Thoracic aorta (tissue), 2 donors: ENCODE measurements around the gene VIPR2. TPM values are rescaled to one million over a fixed set of nuclear protein-coding genes. Genes with fewer than 3 reads are reported as not detected.

Experiments
- ATAC-seq: fragments of 150-250 bp; one replicate; pipeline ENCODE4 v1.8.0; 2017; ENCODE audit warnings: low read depth; ENCODE audit not compliant: insufficient number of reproducible peaks, low FRiP score
- DNase-seq: peaks from one replicate; pipeline ENCODE4 v3.0.0-alpha.2; 2020; ENCODE audit warnings: low spot score
- H3K27ac ChIP-seq, 2 donors: fragments of 200-600 bp; sonication (generic); 1 replicate in 1 of 2; 2 replicates in 1 of 2; pipeline ENCODE4 v1.5.1; 2016; ENCODE audit warnings: mild to moderate bottlenecking in 2 of 2, moderate library complexity in 2 of 2
- H3K27me3 ChIP-seq: fragments of 200-600 bp; sonication (generic); replicated peaks from 2 replicates; pipeline ENCODE4 v1.6.0; 2016; ENCODE audit warnings: mild to moderate bottlenecking; ENCODE audit not compliant: insufficient read depth
- H3K36me3 ChIP-seq: fragments of 200-600 bp; sonication (generic); one replicate; pipeline ENCODE4 v1.5.1; 2016
- H3K4me1 ChIP-seq, 2 donors: fragments of 200-600 bp; sonication (generic); 1 replicate in 1 of 2; 2 replicates in 1 of 2; pipeline versions ENCODE4 v1.5.1 to v1.6.0; 2016; ENCODE audit warnings: low read depth in 2 of 2, mild to moderate bottlenecking in 1 of 2; ENCODE audit not compliant: control insufficient read depth in 1 of 2
- H3K4me3 ChIP-seq: fragments of 200-600 bp; sonication (generic); 2 replicates; pipeline ENCODE4 v1.5.1; 2016; ENCODE audit warnings: mild to moderate bottlenecking
- H3K9me3 ChIP-seq: fragments of 200-600 bp; sonication (generic); 2 replicates; pipeline ENCODE4 v1.5.1; 2016
- total RNA-seq, 2 donors: library from RNA; depleted of rRNA; stranded (reverse); fragments of >200 nt; gene quantifications; one replicate each; pipeline versions ENCODE4 v1.1.0 to v1.2.3, GENCODE V29; 2016
- TF ChIP-seq, protein P1 (sequence below): fragments of 200-600 bp; sonication (generic); IDR thresholded peaks from one replicate; pipeline ENCODE4 v1.5.1; 2019; ENCODE audit warnings: antibody characterized with exemption

VIPR2 gene
- total RNA-seq, 2 donors from 2014 or later, result 18.3 to 29.5 TPM

DNA sequence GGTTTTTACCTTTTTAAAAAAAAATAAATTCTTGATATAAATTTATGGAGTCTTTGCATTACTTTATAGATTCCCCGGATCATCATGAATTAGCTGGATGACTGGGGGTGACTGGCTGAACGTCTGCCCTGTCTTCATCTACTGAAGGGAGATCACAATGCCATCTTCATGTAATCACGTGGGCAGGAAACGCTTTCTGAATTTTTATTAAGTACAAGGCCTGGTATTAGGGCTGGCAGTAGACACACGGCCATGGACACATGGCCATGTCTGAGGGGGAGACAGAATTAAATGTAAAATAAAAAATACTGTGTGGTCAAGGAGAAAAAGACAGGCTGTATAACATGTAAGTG, 111.2 kb downstream of the VIPR2 start:
- ATAC-seq (no peak), DNase-seq (no peak)
- no peak overlapping the region for H3K27ac ChIP-seq
- H3K4me3 ChIP-seq, result no peak overlapping the region
- no peaks in the 10 kb centered on the region for H3K9me3 ChIP-seq
- peaks cover 6% of the 10 kb centered on the region for H3K36me3 ChIP-seq
- peaks cover 3 to 18% of the 10 kb centered on the region in 2 donors for H3K4me1 ChIP-seq
- no peaks in the 10 kb centered on the region for H3K27me3 ChIP-seq
- TF ChIP-seq, protein P1, sequence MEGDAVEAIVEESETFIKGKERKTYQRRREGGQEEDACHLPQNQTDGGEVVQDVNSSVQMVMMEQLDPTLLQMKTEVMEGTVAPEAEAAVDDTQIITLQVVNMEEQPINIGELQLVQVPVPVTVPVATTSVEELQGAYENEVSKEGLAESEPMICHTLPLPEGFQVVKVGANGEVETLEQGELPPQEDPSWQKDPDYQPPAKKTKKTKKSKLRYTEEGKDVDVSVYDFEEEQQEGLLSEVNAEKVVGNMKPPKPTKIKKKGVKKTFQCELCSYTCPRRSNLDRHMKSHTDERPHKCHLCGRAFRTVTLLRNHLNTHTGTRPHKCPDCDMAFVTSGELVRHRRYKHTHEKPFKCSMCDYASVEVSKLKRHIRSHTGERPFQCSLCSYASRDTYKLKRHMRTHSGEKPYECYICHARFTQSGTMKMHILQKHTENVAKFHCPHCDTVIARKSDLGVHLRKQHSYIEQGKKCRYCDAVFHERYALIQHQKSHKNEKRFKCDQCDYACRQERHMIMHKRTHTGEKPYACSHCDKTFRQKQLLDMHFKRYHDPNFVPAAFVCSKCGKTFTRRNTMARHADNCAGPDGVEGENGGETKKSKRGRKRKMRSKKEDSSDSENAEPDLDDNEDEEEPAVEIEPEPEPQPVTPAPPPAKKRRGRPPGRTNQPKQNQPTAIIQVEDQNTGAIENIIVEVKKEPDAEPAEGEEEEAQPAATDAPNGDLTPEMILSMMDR, result no peak

DNA sequence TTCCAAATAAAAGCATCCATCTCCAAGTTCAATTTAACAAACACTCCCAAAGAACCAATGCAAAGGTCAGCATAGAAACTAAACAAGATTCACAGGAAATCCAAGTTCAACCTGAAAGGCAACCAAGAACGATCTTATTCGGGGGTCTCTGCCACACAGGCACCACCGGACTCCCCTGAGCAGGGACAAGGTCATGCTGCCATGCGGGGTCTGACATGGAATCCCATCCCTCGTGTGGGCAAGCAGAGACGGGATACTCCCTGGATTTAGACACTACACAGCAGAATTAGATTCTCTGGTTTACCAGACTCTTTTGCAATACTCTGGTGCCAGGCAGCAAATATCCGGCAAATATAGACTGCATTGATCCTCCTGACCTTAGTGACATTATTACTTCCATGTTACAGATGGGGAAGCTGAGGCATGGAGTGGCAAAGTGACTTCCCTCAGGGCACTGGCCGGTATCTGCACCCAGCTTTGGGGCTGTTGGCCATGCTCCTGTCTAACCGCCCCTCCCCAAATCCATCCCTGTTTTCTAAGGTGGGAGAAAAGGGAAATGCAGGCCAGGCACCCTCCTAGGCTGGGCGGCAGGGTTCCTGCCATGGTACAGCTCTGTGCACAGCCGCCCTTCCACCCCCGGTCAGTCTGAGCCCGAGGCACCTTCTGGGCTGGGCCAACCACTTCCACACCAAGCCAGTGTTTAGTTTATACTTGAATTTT, 111.8 kb downstream of the VIPR2 start:
- ATAC-seq (no peak), DNase-seq (no peak)
- TF ChIP-seq, protein P1, result no peak
- H3K27ac ChIP-seq, result peak overlapping the region; percentile 88 to 96
- H3K4me1 ChIP-seq, result peaks cover 3 to 18% of the 10 kb centered on the region in 2 donors
- H3K9me3 ChIP-seq, result no peaks in the 10 kb centered on the region
- peaks cover 6% of the 10 kb centered on the region for H3K36me3 ChIP-seq
- H3K27me3 ChIP-seq, result no peaks in the 10 kb centered on the region
- no peak overlapping the region for H3K4me3 ChIP-seq

- no peak for DNase-seq
- H3K27ac ChIP-seq, result peak overlapping the region; percentile 88 to 96
Observed at GRCh38 chr7:159032322-159032721, 112.3 kb downstream of the VIPR2 start.

GRCh38 chr7:159031750-159032149, 112.9 kb downstream of the VIPR2 start:
- Histone ChIP-seq H3K4me1 (peaks cover 3 to 18% of the 10 kb centered on the region in 2 donors), H3K27me3 (no peaks in the 10 kb centered on the region), H3K27ac (peak overlapping the region; percentile 88 to 96), H3K4me3 (peak overlapping the region; percentile 78), H3K36me3 (peaks cover 3% of the 10 kb centered on the region), H3K9me3 (no peaks in the 10 kb centered on the region)
- no peak for ATAC-seq
- DNase-seq, result no peak
- TF ChIP-seq, protein P1, result no peak

More at GRCh38 chr7:159032322-159032721, 112.3 kb downstream of the VIPR2 start:
- Histone ChIP-seq H3K4me1 (peaks cover 3 to 18% of the 10 kb centered on the region in 2 donors), H3K36me3 (peaks cover 6% of the 10 kb centered on the region), H3K9me3 (no peaks in the 10 kb centered on the region), H3K4me3 (no peak overlapping the region), H3K27me3 (no peaks in the 10 kb centered on the region)
- TF ChIP-seq, protein P1, result no peak
- no peak for ATAC-seq

- H3K9me3 ChIP-seq, result no peaks in the 10 kb centered on the region
- no peak for DNase-seq
- TF ChIP-seq, protein P1, result no peak
- H3K27me3 ChIP-seq, result no peaks in the 10 kb centered on the region
- H3K36me3 ChIP-seq, result peaks cover 3% of the 10 kb centered on the region
- peak; percentile 22 for ATAC-seq
- H3K4me3 ChIP-seq, result peak overlapping the region; percentile 78
- peak overlapping the region; percentile 88 to 96 for H3K27ac ChIP-seq
- peaks cover 3 to 18% of the 10 kb centered on the region in 2 donors for H3K4me1 ChIP-seq
Observed at GRCh38 chr7:159031135-159031701, 113.4 kb downstream of the VIPR2 start.
